HG03103 (cell line): ENCODE data around the gene SCN11A.
"Not testable (repeated sequence)": the region's sequence is repeated elsewhere in the genome, so short reads cannot be mapped to it uniquely, and the experiment has no call there.

ENCODE experiments used
- ATAC-seq: cut with Tn5 transposase; IDR thresholded peaks from one replicate; pipeline ENCODE4 v1.9.1; 2021; ENCODE audit warnings: low read depth; ENCODE audit not compliant: unreplicated experiment

SCN11A gene

GRCh38 chr3:39067286-39067685 lies 15.5 kb upstream of the SCN11A start:
- ATAC-seq = no peak

- ATAC-seq = peak; percentile 99
These were observed 13.5 kb upstream of the SCN11A start for GRCh38 chr3:39065197-39065596.

GRCh38 chr3:39064646-39065045 lies 12.9 kb upstream of the SCN11A start:
- no peak for ATAC-seq

- ATAC-seq = no peak
These were observed 11.4 kb upstream of the SCN11A start for GRCh38 chr3:39063143-39063542.

GRCh38 chr3:39062180-39062579 lies 10.4 kb upstream of the SCN11A start:
- ATAC-seq = no peak

- not testable (repeated sequence) for ATAC-seq
These were observed 9.5 kb upstream of the SCN11A start for GRCh38 chr3:39061228-39061627.

GRCh38 chr3:39056151-39056550 lies 4.4 kb upstream of the SCN11A start:
- ATAC-seq = no peak

- no peak for ATAC-seq
These were observed 2.0 kb upstream of the SCN11A start for GRCh38 chr3:39053696-39054095.

- ATAC-seq = no peak
These were observed 839 bp upstream of the SCN11A start for GRCh38 chr3:39052583-39052982.

GRCh38 chr3:39050029-39050428 lies 1.7 kb downstream of the SCN11A start:
- peak; percentile 37 for ATAC-seq

GRCh38 chr3:39038165-39038564 lies 13.6 kb downstream of the SCN11A start:
- no peak for ATAC-seq

GRCh38 chr3:39029556-39029955 lies 22.2 kb downstream of the SCN11A start:
- no peak for ATAC-seq

- ATAC-seq = no peak
These were observed 23.2 kb downstream of the SCN11A start for GRCh38 chr3:39028546-39028945.

GRCh38 chr3:39025222-39025970 lies 26.3 kb downstream of the SCN11A start:
- ATAC-seq = no peak

GRCh38 chr3:39024497-39024896 lies 27.2 kb downstream of the SCN11A start:
- no peak for ATAC-seq

- no peak for ATAC-seq
These were observed 29.5 kb downstream of the SCN11A start for GRCh38 chr3:39022286-39022630.

GRCh38 chr3:39021465-39022285 lies 30.1 kb downstream of the SCN11A start:
- no peak for ATAC-seq

- no peak for ATAC-seq
These were observed 30.7 kb downstream of the SCN11A start for GRCh38 chr3:39021029-39021428.

GRCh38 chr3:39019299-39019698 lies 32.4 kb downstream of the SCN11A start:
- no peak for ATAC-seq

GRCh38 chr3:39015418-39015817 lies 36.3 kb downstream of the SCN11A start:
- ATAC-seq = no peak

- no peak for ATAC-seq
These were observed 37.7 kb downstream of the SCN11A start for GRCh38 chr3:39013921-39014509.

- no peak for ATAC-seq
These were observed 38.5 kb downstream of the SCN11A start for GRCh38 chr3:39013289-39013688.
